GM19035 (cell line): ENCODE results near the gene PIN1.

Source experiments
- ATAC-seq: cut with Tn5 transposase; IDR thresholded peaks from one replicate; pipeline ENCODE4 v1.9.1; 2021; ENCODE audit not compliant: unreplicated experiment

PIN1 gene

DNA sequence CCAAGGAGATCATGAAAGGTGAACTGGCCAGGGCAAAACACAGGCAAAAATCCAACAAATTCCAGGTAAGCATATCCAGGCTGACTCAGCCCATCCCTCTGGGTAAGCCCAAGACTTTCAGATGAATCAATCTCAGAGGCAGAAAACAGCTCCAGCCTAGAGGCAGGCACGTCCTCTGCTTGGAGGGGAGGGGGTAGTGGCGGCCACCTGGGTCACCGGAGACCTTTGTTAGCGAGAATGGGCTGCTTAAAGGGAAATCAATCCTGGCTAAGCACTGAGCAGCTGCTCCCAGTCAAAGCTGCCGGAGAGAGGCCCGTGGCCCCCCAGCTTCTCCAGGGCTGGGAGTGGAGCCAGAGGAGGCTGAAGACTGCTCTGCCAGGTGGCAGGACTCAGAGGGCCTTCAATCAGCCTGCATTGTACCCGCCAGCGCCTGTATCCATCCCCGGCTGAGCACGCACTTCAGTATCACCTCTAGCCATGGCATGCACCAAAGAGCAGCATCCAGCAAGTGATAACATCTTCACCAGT is 48.2 kb downstream of the PIN1 start:
- no peak for ATAC-seq

DNA sequence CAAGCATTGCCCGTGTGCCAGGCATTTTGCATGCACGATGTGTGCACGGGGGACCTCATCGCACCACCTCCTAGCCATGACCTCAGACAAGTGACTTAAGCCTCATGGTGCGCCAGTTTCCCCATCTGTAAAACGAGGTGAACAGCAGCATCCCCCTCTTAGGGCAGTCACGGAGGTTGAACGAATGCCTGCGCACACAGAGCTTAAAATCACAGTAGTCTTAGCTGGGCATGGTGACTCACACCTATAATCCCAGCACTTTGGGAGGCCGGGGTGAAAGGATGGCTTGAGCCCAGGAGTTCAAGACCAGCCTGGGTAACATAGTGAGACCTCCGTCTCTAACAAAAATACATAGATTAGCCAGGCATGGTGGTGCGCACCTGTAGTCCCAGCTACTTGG is 48.6 kb downstream of the PIN1 start:
- no peak for ATAC-seq

DNA sequence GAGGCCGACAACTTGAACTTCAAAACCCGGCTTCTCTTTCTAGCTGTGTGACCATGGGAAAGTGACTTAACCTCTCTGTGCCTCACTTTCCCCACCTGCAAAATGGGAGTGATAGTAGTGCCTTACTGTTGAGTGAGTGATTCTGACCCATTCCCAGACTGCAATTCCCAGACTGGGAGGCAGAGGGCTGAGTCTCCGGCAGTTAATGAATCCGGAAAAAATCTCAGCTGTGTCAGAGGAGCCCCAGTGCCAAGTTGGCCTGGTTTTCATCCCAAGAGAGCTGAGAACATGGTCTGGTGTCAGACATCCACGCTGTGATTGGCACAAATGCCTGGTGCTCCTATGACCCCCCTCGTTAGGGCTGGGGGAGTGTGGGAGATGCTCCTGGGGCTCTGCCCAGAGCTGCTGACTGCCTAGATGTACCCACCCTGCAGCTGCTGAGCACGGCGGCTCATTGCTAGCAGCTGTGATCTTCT is 50.0 kb downstream of the PIN1 start:
- ATAC-seq: no peak

DNA sequence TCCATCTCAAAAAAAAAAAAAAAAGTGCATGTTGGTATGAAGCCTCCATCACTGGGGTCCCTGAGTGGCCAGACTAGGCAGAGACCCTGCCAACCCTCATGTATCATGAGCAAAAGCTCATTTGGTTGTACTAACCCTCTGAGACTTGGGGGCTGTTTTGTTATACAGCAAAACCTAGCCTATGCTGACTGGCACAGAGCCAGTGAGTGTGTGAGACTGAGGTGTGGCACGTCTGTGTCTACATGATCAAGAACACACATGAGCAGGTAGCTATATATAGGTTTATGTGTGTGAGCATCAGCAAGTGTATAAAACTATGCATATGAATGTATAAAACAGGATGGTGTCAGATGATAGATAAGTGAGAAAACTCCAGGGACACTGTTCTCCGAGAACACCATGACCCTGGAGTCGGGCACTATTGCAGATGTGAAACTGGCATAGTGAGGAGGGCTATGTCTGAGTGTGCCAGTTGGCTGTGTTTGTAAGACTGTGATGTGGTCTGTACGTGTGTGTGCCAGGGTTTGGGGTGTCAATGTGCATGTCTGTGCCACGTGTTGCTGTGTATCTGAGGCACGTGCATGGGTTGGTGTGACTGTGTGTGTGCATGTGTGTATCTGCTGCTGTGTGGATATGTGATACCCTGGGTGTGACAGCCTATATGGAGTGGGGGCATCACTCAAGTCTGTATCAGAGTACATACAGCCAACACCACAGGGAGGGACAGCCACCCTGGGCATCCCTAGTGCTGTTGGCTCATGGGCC is 56.7 kb downstream of the PIN1 start:
- ATAC-seq: no peak
